K562 (cell line): ENCODE measurements around the gene OR10H2.

Experiments
- NFYB ChIP-seq: IDR thresholded peaks from 2 replicates; pipeline ENCODE4 v1.6.1; 2011; ENCODE audit warnings: mild to moderate bottlenecking, moderate library complexity; ENCODE audit not compliant: insufficient read length; ENCODE audit errors: extremely low read depth
- NR2C2 ChIP-seq, 2 experiments: fragments of 200-800 bp in 1 of 2; sonication (Bioruptor generic) in 1 of 2; sonication (generic) in 1 of 2; formaldehyde crosslinking in 1 of 2; IDR thresholded peaks; 2 replicates each; pipeline versions ENCODE4 v1.6.1 to v1.8.0; 2016 to 2022; ENCODE audit warnings: mild to moderate bottlenecking in 1 of 2, missing compliant biosample characterization in 1 of 2, missing genetic modification characterization in 1 of 2, missing genetic modification reagents in 1 of 2
- SIN3A ChIP-seq, 2 experiments: fragments of 150-350 bp in 1 of 2; IDR thresholded peaks; 2 replicates each; pipeline ENCODE4 v1.6.1; 2011 to 2016; ENCODE audit warnings: borderline replicate concordance in 2 of 2, low read depth in 2 of 2, low read length in 2 of 2, mild to moderate bottlenecking in 2 of 2, moderate library complexity in 2 of 2; ENCODE audit not compliant: control insufficient read depth in 1 of 2
- TBP ChIP-seq: optimal IDR thresholded peaks from 2 replicates; pipeline ENCODE3; 2011; ENCODE audit warnings: low read depth, low read length, improper control_type of control experiment
- TOE1 ChIP-seq, 2 experiments: fragments of 450-650 bp in 1 of 2; sonication (generic) in 1 of 2; formaldehyde crosslinking in 1 of 2; IDR thresholded peaks; 2 replicates each; pipeline versions ENCODE4 v1.7.1 to v1.8.0; 2016 to 2022; ENCODE audit warnings: borderline replicate concordance in 2 of 2, mild to moderate bottlenecking in 2 of 2, antibody characterized with exemption in 1 of 2, inconsistent platforms in 1 of 2, low read depth in 1 of 2, missing genetic modification reagents in 1 of 2, moderate library complexity in 1 of 2
- ZKSCAN1 ChIP-seq: fragments of 150-350 bp; IDR thresholded peaks from 2 replicates; pipeline ENCODE4 v1.6.1; 2016; ENCODE audit warnings: low read depth, low read length
- TF ChIP-seq, protein P1 (sequence below), 2 experiments: fragments of 450-650 bp; formaldehyde crosslinking in 1 of 2; IDR thresholded peaks; 2 replicates each; pipeline versions ENCODE4 v1.4.0 to v1.6.1; 2014 to 2020; ENCODE audit warnings: mild to moderate bottlenecking in 2 of 2, borderline replicate concordance in 1 of 2, low read depth in 1 of 2
- TF ChIP-seq, protein P2 (sequence below), 3 experiments: IDR thresholded peaks in 2 of 3; conservative IDR thresholded peaks in 1 of 3; 2 replicates each; pipeline ENCODE4 v1.5.1; 2011 to 2012; ENCODE audit warnings: low read length in 3 of 3, mild to moderate bottlenecking in 3 of 3, control low read depth in 2 of 3, improper control_type of control experiment in 1 of 3, inconsistent platforms in 1 of 3, low read depth in 1 of 3, mixed read lengths in 1 of 3, moderate library complexity in 1 of 3; ENCODE audit not compliant: insufficient read depth in 2 of 3

DNA sequence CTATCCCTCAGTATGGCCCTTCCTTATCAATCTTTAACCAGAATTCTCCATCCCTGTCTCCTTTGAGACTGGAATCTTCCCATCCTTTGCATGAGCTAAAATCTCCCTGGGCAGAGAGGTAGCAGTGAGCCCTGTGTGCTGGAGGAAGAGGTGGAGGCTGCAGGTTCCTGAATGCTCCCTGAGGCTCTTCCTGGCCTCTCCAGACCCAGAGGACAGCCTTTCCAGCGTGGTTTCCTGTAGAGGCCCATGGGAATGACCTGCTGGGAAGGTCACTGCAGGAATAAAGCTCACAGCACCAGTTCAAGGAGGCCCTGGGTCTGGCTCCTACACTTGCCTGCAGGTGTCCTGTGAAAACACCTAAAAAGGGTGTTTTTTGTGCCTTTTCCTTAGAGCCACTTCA, 4.6 kb downstream of the OR10H2 start:
- TF ChIP-seq TOE1 (IDR thresholded peaks at IDR 0.05; ENCODE audit: borderline replicate concordance) (no peak), TOE1 (CRISPR knock-in tag; IDR thresholded peaks at IDR 0.05; ENCODE audit: borderline replicate concordance, low read depth) (no peak), SIN3A (IDR thresholded peaks at IDR 0.05; ENCODE audit: borderline replicate concordance in 2 of 2, control insufficient read depth in 1 of 2, low read depth in 2 of 2, low read length in 2 of 2) (no peak), NR2C2 (CRISPR knock-in tag; IDR thresholded peaks at IDR 0.05) (no peak), NR2C2 (tag; IDR thresholded peaks at IDR 0.05) (no peak), ZKSCAN1 (no peak), TBP (no peak), NFYB (no peak)
- TF ChIP-seq, protein P1, sequence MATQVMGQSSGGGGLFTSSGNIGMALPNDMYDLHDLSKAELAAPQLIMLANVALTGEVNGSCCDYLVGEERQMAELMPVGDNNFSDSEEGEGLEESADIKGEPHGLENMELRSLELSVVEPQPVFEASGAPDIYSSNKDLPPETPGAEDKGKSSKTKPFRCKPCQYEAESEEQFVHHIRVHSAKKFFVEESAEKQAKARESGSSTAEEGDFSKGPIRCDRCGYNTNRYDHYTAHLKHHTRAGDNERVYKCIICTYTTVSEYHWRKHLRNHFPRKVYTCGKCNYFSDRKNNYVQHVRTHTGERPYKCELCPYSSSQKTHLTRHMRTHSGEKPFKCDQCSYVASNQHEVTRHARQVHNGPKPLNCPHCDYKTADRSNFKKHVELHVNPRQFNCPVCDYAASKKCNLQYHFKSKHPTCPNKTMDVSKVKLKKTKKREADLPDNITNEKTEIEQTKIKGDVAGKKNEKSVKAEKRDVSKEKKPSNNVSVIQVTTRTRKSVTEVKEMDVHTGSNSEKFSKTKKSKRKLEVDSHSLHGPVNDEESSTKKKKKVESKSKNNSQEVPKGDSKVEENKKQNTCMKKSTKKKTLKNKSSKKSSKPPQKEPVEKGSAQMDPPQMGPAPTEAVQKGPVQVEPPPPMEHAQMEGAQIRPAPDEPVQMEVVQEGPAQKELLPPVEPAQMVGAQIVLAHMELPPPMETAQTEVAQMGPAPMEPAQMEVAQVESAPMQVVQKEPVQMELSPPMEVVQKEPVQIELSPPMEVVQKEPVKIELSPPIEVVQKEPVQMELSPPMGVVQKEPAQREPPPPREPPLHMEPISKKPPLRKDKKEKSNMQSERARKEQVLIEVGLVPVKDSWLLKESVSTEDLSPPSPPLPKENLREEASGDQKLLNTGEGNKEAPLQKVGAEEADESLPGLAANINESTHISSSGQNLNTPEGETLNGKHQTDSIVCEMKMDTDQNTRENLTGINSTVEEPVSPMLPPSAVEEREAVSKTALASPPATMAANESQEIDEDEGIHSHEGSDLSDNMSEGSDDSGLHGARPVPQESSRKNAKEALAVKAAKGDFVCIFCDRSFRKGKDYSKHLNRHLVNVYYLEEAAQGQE (IDR thresholded peaks at IDR 0.05; ENCODE audit: borderline replicate concordance) = no peak
- TF ChIP-seq, protein P1 (CRISPR knock-in tag; IDR thresholded peaks at IDR 0.05; ENCODE audit: low read depth) = no peak
- TF ChIP-seq, protein P2, sequence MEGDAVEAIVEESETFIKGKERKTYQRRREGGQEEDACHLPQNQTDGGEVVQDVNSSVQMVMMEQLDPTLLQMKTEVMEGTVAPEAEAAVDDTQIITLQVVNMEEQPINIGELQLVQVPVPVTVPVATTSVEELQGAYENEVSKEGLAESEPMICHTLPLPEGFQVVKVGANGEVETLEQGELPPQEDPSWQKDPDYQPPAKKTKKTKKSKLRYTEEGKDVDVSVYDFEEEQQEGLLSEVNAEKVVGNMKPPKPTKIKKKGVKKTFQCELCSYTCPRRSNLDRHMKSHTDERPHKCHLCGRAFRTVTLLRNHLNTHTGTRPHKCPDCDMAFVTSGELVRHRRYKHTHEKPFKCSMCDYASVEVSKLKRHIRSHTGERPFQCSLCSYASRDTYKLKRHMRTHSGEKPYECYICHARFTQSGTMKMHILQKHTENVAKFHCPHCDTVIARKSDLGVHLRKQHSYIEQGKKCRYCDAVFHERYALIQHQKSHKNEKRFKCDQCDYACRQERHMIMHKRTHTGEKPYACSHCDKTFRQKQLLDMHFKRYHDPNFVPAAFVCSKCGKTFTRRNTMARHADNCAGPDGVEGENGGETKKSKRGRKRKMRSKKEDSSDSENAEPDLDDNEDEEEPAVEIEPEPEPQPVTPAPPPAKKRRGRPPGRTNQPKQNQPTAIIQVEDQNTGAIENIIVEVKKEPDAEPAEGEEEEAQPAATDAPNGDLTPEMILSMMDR (IDR thresholded peaks at IDR 0.05 in 2 of 3, conservative IDR thresholded peaks at IDR 0.05 in 1 of 3; ENCODE audit: insufficient read depth in 2 of 3, low read depth in 1 of 3, low read length in 3 of 3) = no peak
